Upper lobe of left lung (tissue), 6 donors: ENCODE measurements around the gene DLG3. TPM values are rescaled to one million over a fixed set of nuclear protein-coding genes. Genes with fewer than 3 reads are reported as not detected.

Experiments
- ATAC-seq, 2 donors: fragments of 200-7000 bp; cut with Tn5 transposase; one replicate each; pipeline ENCODE4 v1.9.1; 2022; ENCODE audit warnings: mild to moderate bottlenecking in 2 of 2, moderate library complexity in 2 of 2; ENCODE audit not compliant: low FRiP score in 2 of 2
- DNase-seq, 2 donors: peaks; one replicate each; pipeline ENCODE4 v3.0.0-alpha.2; 2019 to 2020
- H3K27ac ChIP-seq, 4 donors: fragments of 200-600 bp; sonication (generic); one replicate each; pipeline ENCODE4 v1.5.1; 2016 to 2019
- H3K27me3 ChIP-seq, 4 donors: fragments of 200-600 bp; sonication (generic); one replicate each; pipeline ENCODE4 v1.5.1; 2017 to 2019
- H3K36me3 ChIP-seq, 4 donors: fragments of 200-600 bp; sonication (generic); one replicate each; pipeline ENCODE4 v1.5.1; 2016 to 2019
- H3K4me1 ChIP-seq, 4 donors: fragments of 200-600 bp; sonication (generic); one replicate each; pipeline ENCODE4 v1.5.1; 2018 to 2019
- H3K4me3 ChIP-seq, 4 donors: fragments of 200-600 bp; sonication (generic); one replicate each; pipeline ENCODE4 v1.5.1; 2017 to 2019; ENCODE audit warnings: mild to moderate bottlenecking in 2 of 4, moderate library complexity in 1 of 4
- H3K9me3 ChIP-seq, 4 donors: fragments of 200-600 bp; sonication (generic); one replicate each; pipeline ENCODE4 v1.5.1; 2018 to 2019
- EP300 ChIP-seq, 4 donors: sonication (generic); formaldehyde crosslinking; IDR thresholded peaks; one replicate each; pipeline ENCODE4 v1.5.1; 2017; ENCODE audit warnings: antibody characterized with exemption in 4 of 4, control low read depth in 2 of 4
- POLR2A ChIP-seq, 4 donors: fragments of 450-650 bp; IDR thresholded peaks; one replicate each; pipeline ENCODE4 v1.5.1; 2016 to 2017; ENCODE audit warnings: antibody characterized with exemption in 4 of 4, mild to moderate bottlenecking in 2 of 4
- POLR2AphosphoS5 ChIP-seq, 2 donors: sonication (generic); formaldehyde crosslinking; IDR thresholded peaks; one replicate each; pipeline ENCODE4 v1.5.1; 2017; ENCODE audit warnings: antibody characterized with exemption in 2 of 2
- WGBS, 2 donors: methylation state at CpG; one replicate each; pipeline ENCODE4 v1.1.5; 2017 to 2018; 5-methylcytosine and 5-hydroxymethylcytosine counted together
- total RNA-seq, 6 donors: library from RNA; depleted of rRNA in 4 of 6; stranded (reverse); fragments of >200 nt in 4 of 6; gene quantifications; one replicate each; pipeline versions ENCODE4 v1.1.0 to v1.2.1, GENCODE V29; 2016 to 2021
- TF ChIP-seq, protein P1 (sequence below), 6 experiments: fragments of 450-650 bp in 4 of 6; fragments of 200-600 bp in 2 of 6; sonication (generic) in 2 of 6; IDR thresholded peaks; one replicate each; pipeline ENCODE4 v1.5.1; 2016 to 2019; ENCODE audit warnings: antibody characterized with exemption in 6 of 6
- donor health status: DM: no; HTN: no; CAD: no; lungs with moderate emphysema.
- donor health status: DM: no; HTN: yes; CAD: no; lungs with severe emphysema.

The DLG3 gene
- total RNA-seq, 6 donors from 2014 or later: 11.2 to 29.9 (median 16.6) TPM

DNA sequence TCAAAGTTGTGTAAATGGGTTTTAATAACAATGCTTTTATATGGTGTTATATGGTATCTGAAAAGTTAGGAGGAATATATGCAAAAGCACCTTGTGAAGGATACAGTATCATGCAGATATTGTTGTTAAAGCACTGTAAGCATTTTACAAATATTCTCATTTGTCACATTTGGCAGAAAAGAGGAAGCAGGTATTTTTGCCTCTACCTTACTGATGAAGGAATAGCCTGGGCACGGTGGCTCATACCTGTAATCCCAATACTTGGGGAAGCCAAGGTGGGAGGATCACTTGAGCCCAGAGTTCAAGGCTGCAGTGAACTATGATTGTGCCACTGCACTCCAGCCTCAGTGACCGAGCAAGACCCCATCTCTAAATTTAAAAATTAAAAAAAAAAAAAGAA is 33.7 kb upstream of the DLG3 start:
- Histone ChIP-seq H3K27ac (no peak overlapping the region), H3K4me1 (no peaks in the 10 kb centered on the region), H3K9me3 (no peaks in the 10 kb centered on the region), H3K27me3 (no peaks in the 10 kb centered on the region), H3K4me3 (no peak overlapping the region), H3K36me3 (no peaks in the 10 kb centered on the region)
- DNase-seq: no peak
- no peak for TF ChIP-seq POLR2AphosphoS5 (IDR thresholded peaks at IDR 0.05)
- TF ChIP-seq, protein P1, sequence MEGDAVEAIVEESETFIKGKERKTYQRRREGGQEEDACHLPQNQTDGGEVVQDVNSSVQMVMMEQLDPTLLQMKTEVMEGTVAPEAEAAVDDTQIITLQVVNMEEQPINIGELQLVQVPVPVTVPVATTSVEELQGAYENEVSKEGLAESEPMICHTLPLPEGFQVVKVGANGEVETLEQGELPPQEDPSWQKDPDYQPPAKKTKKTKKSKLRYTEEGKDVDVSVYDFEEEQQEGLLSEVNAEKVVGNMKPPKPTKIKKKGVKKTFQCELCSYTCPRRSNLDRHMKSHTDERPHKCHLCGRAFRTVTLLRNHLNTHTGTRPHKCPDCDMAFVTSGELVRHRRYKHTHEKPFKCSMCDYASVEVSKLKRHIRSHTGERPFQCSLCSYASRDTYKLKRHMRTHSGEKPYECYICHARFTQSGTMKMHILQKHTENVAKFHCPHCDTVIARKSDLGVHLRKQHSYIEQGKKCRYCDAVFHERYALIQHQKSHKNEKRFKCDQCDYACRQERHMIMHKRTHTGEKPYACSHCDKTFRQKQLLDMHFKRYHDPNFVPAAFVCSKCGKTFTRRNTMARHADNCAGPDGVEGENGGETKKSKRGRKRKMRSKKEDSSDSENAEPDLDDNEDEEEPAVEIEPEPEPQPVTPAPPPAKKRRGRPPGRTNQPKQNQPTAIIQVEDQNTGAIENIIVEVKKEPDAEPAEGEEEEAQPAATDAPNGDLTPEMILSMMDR (IDR thresholded peaks at IDR 0.05): no peak
- no peak for ATAC-seq
- 78 to 94% methylated on average over 2 of the region's 2 CpGs for WGBS, 2 donors

DNA sequence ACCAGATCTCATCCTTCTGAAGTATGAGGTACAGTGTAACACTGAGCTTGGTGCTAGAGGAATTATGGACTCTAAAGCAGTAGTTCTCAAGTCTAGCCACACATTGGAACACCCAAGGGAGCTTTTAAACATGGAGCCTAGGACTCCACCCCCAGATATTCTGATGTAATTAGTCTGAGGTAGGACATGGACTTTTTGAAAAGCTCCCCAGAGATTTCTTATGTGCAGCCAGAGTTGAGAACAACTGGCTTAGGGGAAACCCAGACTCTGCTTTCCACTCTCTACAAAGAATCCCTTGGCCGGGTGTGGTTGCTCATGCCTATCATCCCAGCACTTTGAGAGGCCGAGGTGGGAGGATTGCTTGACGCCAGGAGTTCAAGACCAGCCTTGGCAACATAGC is 33.2 kb upstream of the DLG3 start:
- no peak overlapping the region for H3K27ac ChIP-seq
- no peaks in the 10 kb centered on the region for H3K4me1 ChIP-seq
- H3K4me3 ChIP-seq: no peak overlapping the region
- H3K27me3 ChIP-seq: no peaks in the 10 kb centered on the region
- TF ChIP-seq, protein P1 (IDR thresholded peaks at IDR 0.05): no peak
- no peak for TF ChIP-seq POLR2AphosphoS5 (IDR thresholded peaks at IDR 0.05)
- no peak for TF ChIP-seq EP300 (IDR thresholded peaks at IDR 0.05)
- no peak for TF ChIP-seq POLR2A (IDR thresholded peaks at IDR 0.05)
- DNase-seq (no peak), ATAC-seq (no peak)
- 74 to 95% methylated on average over 3 of the region's 3 CpGs for WGBS, 2 donors
- no peaks in the 10 kb centered on the region for H3K9me3 ChIP-seq
- H3K36me3 ChIP-seq: no peaks in the 10 kb centered on the region

DNA sequence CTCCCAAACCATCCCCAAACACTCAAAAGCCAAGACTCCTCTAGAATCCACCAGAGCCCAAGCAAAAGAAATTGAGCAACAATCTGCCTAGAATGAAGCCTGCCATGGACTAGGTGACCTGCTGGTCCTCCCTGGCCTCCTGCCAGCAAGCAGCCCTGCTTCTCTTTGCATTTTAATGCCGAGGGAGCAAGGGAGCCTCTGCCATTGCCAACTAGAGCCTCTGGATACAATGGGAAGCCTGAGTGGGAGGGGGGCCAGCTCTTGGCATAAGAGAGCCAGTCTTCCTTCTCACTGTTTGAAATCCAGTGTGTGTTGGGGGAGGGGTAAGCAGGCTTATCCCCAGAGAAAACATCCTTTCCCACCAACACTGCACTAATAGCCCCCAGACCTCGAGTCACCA is 23.0 kb upstream of the DLG3 start:
- no peak for DNase-seq
- no peaks in the 10 kb centered on the region for H3K9me3 ChIP-seq

DNA sequence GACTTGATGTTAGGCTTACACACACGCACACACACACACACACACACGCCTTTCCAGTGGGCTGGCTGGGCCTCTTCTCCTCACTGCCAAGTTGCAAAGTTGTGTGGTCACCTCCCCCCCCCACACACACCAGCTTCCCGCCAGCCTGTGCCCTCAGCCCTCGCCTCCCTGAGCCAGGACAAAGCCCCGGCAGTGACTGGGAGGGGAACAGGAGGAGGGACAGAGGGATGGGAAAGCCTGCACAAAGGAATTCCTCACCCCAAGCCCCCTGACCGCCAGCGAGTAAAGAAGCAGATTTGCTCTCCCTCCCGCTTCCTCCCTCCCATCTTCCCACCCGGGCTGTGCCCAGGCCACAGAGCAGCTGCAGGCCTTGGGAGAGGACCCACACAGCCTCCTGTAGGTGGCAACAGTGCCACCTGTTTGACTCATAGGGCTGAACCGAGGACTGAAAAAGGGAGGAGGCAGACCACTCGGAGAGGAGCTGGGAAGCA is 21.7 kb upstream of the DLG3 start, which contains the start of gene GDPD2:
GDPD2 (plus strand) TSS at position 464 of the 491 bp plus-strand sequence. CDS start 1,671 bp downstream, outside the sequence.
- WGBS, 2 donors: 6 to 36% methylated on average over 2 to 11 of the region's 11 CpGs
- H3K36me3 ChIP-seq: no peaks in the 10 kb centered on the region
- H3K27ac ChIP-seq: no peak within 1 kb of the TSS
- no peak within 1 kb of the TSS for H3K4me3 ChIP-seq
- DNase-seq: peak in 1 of 2 donors; percentile 20
- no peak for ATAC-seq
- H3K27me3 ChIP-seq: no peaks in the 10 kb centered on the region
- H3K9me3 ChIP-seq: no peaks in the 10 kb centered on the region
- H3K4me1 ChIP-seq: no peaks in the 10 kb centered on the region
- TF ChIP-seq POLR2A (IDR thresholded peaks at IDR 0.05): no peak
- TF ChIP-seq, protein P1 (IDR thresholded peaks at IDR 0.05): peak in 1 of 6 experiments; percentile 8

More for the DNA sequence above, 23.0 kb upstream of the DLG3 start:
- 46% methylated on average over 2 of the region's 2 CpGs; no CpG with 5 or more reads in 1 of the 2 donors for WGBS, 2 donors
- Histone ChIP-seq H3K27me3 (no peaks in the 10 kb centered on the region), H3K4me3 (no peak overlapping the region), H3K4me1 (no peaks in the 10 kb centered on the region), H3K27ac (no peak overlapping the region), H3K36me3 (no peaks in the 10 kb centered on the region)
- TF ChIP-seq POLR2AphosphoS5 (IDR thresholded peaks at IDR 0.05) (no peak), POLR2A (IDR thresholded peaks at IDR 0.05) (no peak), EP300 (IDR thresholded peaks at IDR 0.05) (no peak)
- TF ChIP-seq, protein P1 (IDR thresholded peaks at IDR 0.05): no peak
- no peak for ATAC-seq

DNA sequence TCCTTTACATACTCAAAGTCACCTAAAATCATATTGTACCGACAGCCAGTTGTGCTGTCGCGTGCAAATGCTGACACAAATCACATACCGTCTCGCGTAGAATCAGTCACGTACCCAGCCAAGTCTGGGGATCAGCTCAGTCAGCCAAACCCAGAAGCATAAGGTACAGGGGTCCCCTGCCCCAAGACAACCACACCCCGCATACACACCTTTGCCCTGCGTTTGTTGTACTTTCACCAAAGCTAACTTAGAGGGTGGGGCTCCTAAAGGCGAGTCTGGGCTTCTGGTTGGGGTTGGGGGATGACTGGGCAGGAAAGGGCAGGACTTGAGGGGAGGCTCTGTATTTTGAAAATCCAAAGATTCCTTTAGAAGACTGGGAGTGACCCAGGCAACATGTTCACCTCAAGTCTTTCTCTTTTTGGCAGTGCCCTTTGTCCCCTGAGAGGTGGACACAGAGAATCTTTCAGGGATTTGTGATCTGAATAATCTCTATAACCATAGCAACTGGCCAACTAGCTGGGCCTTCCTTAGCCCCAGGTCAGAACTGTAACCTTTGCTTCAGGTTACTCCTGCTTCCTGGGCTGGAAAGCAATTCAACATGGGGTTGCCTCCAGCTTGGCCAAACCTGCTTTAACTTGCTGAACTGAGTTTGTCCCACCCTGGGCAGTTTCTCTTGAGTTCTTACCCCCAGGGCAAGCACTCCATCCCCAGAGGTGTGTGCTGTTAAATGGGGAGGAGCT is 20.5 kb upstream of the DLG3 start:
- Histone ChIP-seq H3K9me3 (no peaks in the 10 kb centered on the region), H3K4me3 (no peak overlapping the region), H3K27me3 (no peaks in the 10 kb centered on the region), H3K4me1 (no peaks in the 10 kb centered on the region), H3K36me3 (no peaks in the 10 kb centered on the region), H3K27ac (no peak overlapping the region)
- DNase-seq (no peak), ATAC-seq (no peak)
- no peak for TF ChIP-seq POLR2AphosphoS5 (IDR thresholded peaks at IDR 0.05)
- 68 to 84% methylated on average over 10 of the region's 10 CpGs for WGBS, 2 donors
